ENCODE data around the gene PEX14. TPM values are rescaled to one million over a fixed set of nuclear protein-coding genes. Genes with fewer than 3 reads are reported as not detected.

Gene PEX14
- polyA plus RNA-seq, 1 donor from 2014 or later, result 13.5 TPM

- no peaks in the 10 kb centered on the region for H3K79me2 ChIP-seq (replicated peaks; ENCODE audit: insufficient read depth, low read length)
- no peaks in the 10 kb centered on the region for H3K9me2 ChIP-seq (ENCODE audit: insufficient read depth, low read length)
Observed at GRCh38 chr1:10525208-10525607, 50.5 kb downstream of the PEX14 start.

DNA sequence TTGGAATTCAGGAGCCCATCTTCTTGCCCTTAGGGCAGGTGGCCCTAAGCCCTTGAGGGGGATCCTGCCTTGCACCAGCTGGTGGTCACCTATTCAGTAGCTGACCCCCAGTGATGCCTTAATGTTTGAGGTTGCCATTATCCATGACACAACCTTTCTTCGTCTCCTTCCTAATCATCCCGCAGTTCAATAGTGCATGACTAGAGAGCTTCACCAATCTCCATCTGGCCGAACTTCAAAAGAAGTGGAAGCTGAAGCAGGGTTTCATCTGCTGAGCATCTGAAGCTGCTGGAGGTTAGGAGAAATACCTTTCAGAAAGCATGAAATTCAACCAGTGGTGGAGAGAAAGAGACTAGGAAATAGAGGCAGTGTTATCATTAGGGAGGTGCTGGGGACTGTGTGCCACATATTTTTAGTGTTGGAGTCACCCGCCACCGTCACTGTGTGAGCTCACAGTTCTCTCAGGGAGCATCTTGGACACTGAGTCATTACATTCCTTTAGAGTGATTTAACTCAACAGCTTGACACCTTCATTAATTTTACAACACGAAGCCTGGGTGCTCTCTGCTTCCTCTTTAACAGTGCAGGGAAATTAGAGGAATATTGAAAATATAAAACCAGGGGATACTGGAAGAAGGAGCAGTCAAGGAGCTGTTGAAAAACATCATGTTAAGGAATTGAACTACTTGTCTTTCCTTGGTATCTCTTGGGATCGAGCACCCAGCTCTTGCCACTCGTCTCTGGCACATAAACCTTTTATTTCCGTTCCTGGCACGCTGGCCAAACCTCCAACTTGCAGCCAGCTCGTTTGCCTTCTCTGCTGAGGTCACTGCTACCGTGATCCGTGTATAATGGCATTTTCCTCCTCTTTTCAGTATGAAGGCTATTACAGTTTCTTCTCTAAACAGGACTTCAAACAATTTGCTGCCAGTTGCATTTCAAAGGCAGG lies 53.6 kb downstream of the PEX14 start:
- Histone ChIP-seq H3K27me3 (ENCODE audit: insufficient read depth, low read depth, low read length) (no peaks in the 10 kb centered on the region), H3K4me2 (ENCODE audit: low read length) (no peak overlapping the region), H2AFZ (ENCODE audit: low read depth, low read length) (no peak overlapping the region), H3K9ac (ENCODE audit: low read length) (no peak overlapping the region), H3K36me3 (ENCODE audit: insufficient read depth, low read length) (no peaks in the 10 kb centered on the region), H3K4me3 (ENCODE audit: low read length) (no peak overlapping the region), H3K79me2 (replicated peaks; ENCODE audit: insufficient read depth, low read length) (no peaks in the 10 kb centered on the region), H3K9me3 (ENCODE audit: low read length) (no peaks in the 10 kb centered on the region), H4K20me1 (ENCODE audit: insufficient read depth) (no peaks in the 10 kb centered on the region), H3K9me2 (ENCODE audit: insufficient read depth, low read length) (no peaks in the 10 kb centered on the region), H3F3A (ENCODE audit: insufficient read depth, low read length, poor library complexity, severe bottlenecking) (no peaks in the 10 kb centered on the region), H3K27ac (ENCODE audit: low read length) (no peak overlapping the region)
- TF ChIP-seq SMC3 (conservative IDR thresholded peaks at IDR 0.05; ENCODE audit: poor library complexity) (no peak), MXI1 (conservative IDR thresholded peaks at IDR 0.05; ENCODE audit: poor library complexity, severe bottlenecking) (no peak), TAF1 (IDR thresholded peaks at IDR 0.05; ENCODE audit: low read depth) (no peak), EZH2 (IDR thresholded peaks at IDR 0.05; ENCODE audit: borderline replicate concordance, insufficient read depth, low read length, poor library complexity, severe bottlenecking) (no peak), EP300 (conservative IDR thresholded peaks at IDR 0.05; ENCODE audit: poor library complexity, severe bottlenecking) (no peak), RAD21 (conservative IDR thresholded peaks at IDR 0.05) (no peak), CTCF (IDR thresholded peaks at IDR 0.05; ENCODE audit: poor library complexity, severe bottlenecking) (no peak), POLR2AphosphoS5 (IDR thresholded peaks at IDR 0.05) (no peak)
- TF ChIP-seq, protein P1, sequence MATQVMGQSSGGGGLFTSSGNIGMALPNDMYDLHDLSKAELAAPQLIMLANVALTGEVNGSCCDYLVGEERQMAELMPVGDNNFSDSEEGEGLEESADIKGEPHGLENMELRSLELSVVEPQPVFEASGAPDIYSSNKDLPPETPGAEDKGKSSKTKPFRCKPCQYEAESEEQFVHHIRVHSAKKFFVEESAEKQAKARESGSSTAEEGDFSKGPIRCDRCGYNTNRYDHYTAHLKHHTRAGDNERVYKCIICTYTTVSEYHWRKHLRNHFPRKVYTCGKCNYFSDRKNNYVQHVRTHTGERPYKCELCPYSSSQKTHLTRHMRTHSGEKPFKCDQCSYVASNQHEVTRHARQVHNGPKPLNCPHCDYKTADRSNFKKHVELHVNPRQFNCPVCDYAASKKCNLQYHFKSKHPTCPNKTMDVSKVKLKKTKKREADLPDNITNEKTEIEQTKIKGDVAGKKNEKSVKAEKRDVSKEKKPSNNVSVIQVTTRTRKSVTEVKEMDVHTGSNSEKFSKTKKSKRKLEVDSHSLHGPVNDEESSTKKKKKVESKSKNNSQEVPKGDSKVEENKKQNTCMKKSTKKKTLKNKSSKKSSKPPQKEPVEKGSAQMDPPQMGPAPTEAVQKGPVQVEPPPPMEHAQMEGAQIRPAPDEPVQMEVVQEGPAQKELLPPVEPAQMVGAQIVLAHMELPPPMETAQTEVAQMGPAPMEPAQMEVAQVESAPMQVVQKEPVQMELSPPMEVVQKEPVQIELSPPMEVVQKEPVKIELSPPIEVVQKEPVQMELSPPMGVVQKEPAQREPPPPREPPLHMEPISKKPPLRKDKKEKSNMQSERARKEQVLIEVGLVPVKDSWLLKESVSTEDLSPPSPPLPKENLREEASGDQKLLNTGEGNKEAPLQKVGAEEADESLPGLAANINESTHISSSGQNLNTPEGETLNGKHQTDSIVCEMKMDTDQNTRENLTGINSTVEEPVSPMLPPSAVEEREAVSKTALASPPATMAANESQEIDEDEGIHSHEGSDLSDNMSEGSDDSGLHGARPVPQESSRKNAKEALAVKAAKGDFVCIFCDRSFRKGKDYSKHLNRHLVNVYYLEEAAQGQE (IDR thresholded peaks at IDR 0.05; ENCODE audit: borderline replicate concordance), result no peak

More at GRCh38 chr1:10525208-10525607, 50.5 kb downstream of the PEX14 start:
- Histone ChIP-seq H3K9ac (ENCODE audit: low read length) (no peak overlapping the region), H3K36me3 (ENCODE audit: insufficient read depth, low read length) (no peaks in the 10 kb centered on the region), H3K4me3 (ENCODE audit: low read length) (no peak overlapping the region), H3K27me3 (ENCODE audit: insufficient read depth, low read depth, low read length) (no peaks in the 10 kb centered on the region), H3F3A (ENCODE audit: insufficient read depth, low read length, poor library complexity, severe bottlenecking) (no peaks in the 10 kb centered on the region), H3K27ac (ENCODE audit: low read length) (no peak overlapping the region), H3K4me2 (ENCODE audit: low read length) (no peak overlapping the region), H3K9me3 (ENCODE audit: low read length) (no peaks in the 10 kb centered on the region), H4K20me1 (ENCODE audit: insufficient read depth) (no peaks in the 10 kb centered on the region), H2AFZ (ENCODE audit: low read depth, low read length) (no peak overlapping the region)
- TF ChIP-seq MXI1 (conservative IDR thresholded peaks at IDR 0.05; ENCODE audit: poor library complexity, severe bottlenecking), result no peak
